ENCODE data around the gene AGFG2. TPM values are rescaled to one million over a fixed set of nuclear protein-coding genes. Genes with fewer than 3 reads are reported as not detected.
"Not testable (repeated sequence)": the region's sequence is repeated elsewhere in the genome, so short reads cannot be mapped to it uniquely, and the experiment has no call there.

The AGFG2 gene
- total RNA-seq, 1 experiment from 2014 or later: 30.4 TPM

GRCh38 chr7:100546926-100547800, 8.2 kb downstream of the AGFG2 start:
- DNase-seq: no peak
- intact Hi-C loops (cut with micrococcal nuclease; ENCODE audit: unreplicated experiment): no loop called here
- Histone ChIP-seq H3K9me2 (ENCODE audit: insufficient read depth) (no peaks in the 10 kb centered on the region), H3K4me2 (peak overlapping the region; percentile 76), H3K27ac (peak overlapping the region; percentile 98), H2AFZ (no peak overlapping the region), H4K20me1 (ENCODE audit: insufficient read depth) (no peaks in the 10 kb centered on the region), H3K9me3 (ENCODE audit: insufficient read depth, low read depth) (no peaks in the 10 kb centered on the region), H3F3A (ENCODE audit: insufficient read depth, low read depth) (peaks cover 71% of the 10 kb centered on the region), H3K36me3 (ENCODE audit: low read depth) (no peaks in the 10 kb centered on the region; the same call in 1 of the 2 replicates), H3K79me2 (ENCODE audit: low read depth) (peaks cover 48% of the 10 kb centered on the region), H3K4me1 (replicated peaks; ENCODE audit: insufficient read depth) (peaks cover 68% of the 10 kb centered on the region), H3K4me3 (peak overlapping the region; percentile 33; the same call in 1 of the 2 replicates), H3K27me3 (ENCODE audit: insufficient read depth, low read depth) (no peaks in the 10 kb centered on the region)
- TF ChIP-seq EZH2 (IDR thresholded peaks at IDR 0.05; ENCODE audit: low read depth) (no peak), CTCF (conservative IDR thresholded peaks at IDR 0.05) (no peak)
- POLR2A ChIA-PET (ENCODE audit: unreplicated experiment): interaction anchor here (0.5 to 1.0 kb wide), 2 partner anchors 31 to 119 kb away, joined by 4 to 5 read pairs; partner anchors contain the start of gene ZCWPW1
- CTCF ChIA-PET: interaction anchor here (0.7 to 1.5 kb wide), 3 partner anchors 12 to 1920 kb away, joined by 3 to 4 read pairs (median 3); no protein-coding TSS in a partner anchor
- BruUV-seq (replicated peaks): no TSS peak

- Histone ChIP-seq H3K9me3 (ENCODE audit: insufficient read depth, low read depth) (no peaks in the 10 kb centered on the region), H2AFZ (no peak overlapping the region), H3K4me3 (no peak overlapping the region), H3K36me3 (ENCODE audit: low read depth) (no peaks in the 10 kb centered on the region; the same call in none of the 2 replicates), H3K4me2 (peak overlapping the region; percentile 76), H3K27me3 (ENCODE audit: insufficient read depth, low read depth) (no peaks in the 10 kb centered on the region), H3K4me1 (replicated peaks; ENCODE audit: insufficient read depth) (peaks cover 61% of the 10 kb centered on the region), H4K20me1 (ENCODE audit: insufficient read depth) (no peaks in the 10 kb centered on the region), H3K27ac (peak overlapping the region; percentile 98), H3F3A (ENCODE audit: insufficient read depth, low read depth) (peaks cover 64% of the 10 kb centered on the region), H3K9me2 (ENCODE audit: insufficient read depth) (no peaks in the 10 kb centered on the region), H3K79me2 (ENCODE audit: low read depth) (peaks cover 41% of the 10 kb centered on the region)
- ChIA-PET POLR2A (ENCODE audit: unreplicated experiment) (no interaction called here), CTCF (interaction anchor here (1.5 kb wide), 1 partner anchor 12 kb away, joined by 4 read pairs; no protein-coding TSS in a partner anchor)
- BruUV-seq (replicated peaks): no TSS peak
- no peak for DNase-seq
- no peak for TF ChIP-seq EZH2 (IDR thresholded peaks at IDR 0.05; ENCODE audit: low read depth)
- no peak for TF ChIP-seq CTCF (conservative IDR thresholded peaks at IDR 0.05)
- intact Hi-C loops (cut with micrococcal nuclease; ENCODE audit: unreplicated experiment): no loop called here
Observed at GRCh38 chr7:100547872-100548271, 8.9 kb downstream of the AGFG2 start.

GRCh38 chr7:100548446-100548845, 9.4 kb downstream of the AGFG2 start:
- H4K20me1 ChIP-seq (ENCODE audit: insufficient read depth); CTCF ChIA-PET; H3K4me3 ChIP-seq; H3K9me3 ChIP-seq (ENCODE audit: insufficient read depth, low read depth); DNase-seq; intact Hi-C loops (cut with micrococcal nuclease; ENCODE audit: unreplicated experiment); H2AFZ ChIP-seq; H3K9me2 ChIP-seq (ENCODE audit: insufficient read depth); BruUV-seq (replicated peaks); H3K27me3 ChIP-seq (ENCODE audit: insufficient read depth, low read depth); POLR2A ChIA-PET (ENCODE audit: unreplicated experiment); H3K36me3 ChIP-seq (ENCODE audit: low read depth): not testable (repeated sequence)
- H3K79me2 ChIP-seq (ENCODE audit: low read depth): peaks cover 35% of the 10 kb centered on the region
- peak overlapping the region; percentile 76; the same call in 1 of the 2 replicates for H3K4me2 ChIP-seq
- H3K27ac ChIP-seq: peak overlapping the region; percentile 98
- H3K4me1 ChIP-seq (replicated peaks; ENCODE audit: insufficient read depth): peaks cover 56% of the 10 kb centered on the region
- peaks cover 61% of the 10 kb centered on the region for H3F3A ChIP-seq (ENCODE audit: insufficient read depth, low read depth)
